ENCODE data around the gene POLR2J3.
"Not testable (repeated sequence)": the region's sequence is repeated elsewhere in the genome, so short reads cannot be mapped to it uniquely, and the experiment has no call there.

- not testable (repeated sequence) for TF ChIP-seq POLR2A, CTCF (IDR thresholded peaks at IDR 0.05)
These were observed 6.1 kb upstream of the POLR2J3 start for GRCh38 chr7:102578486-102578885.
